Breast epithelium (tissue), 4 donors: ENCODE measurements around the gene CNTN5. TPM values are rescaled to one million over a fixed set of nuclear protein-coding genes. Genes with fewer than 3 reads are reported as not detected.
A peak's percentile ranks its signal among the peaks of the same experiment; 100 is the strongest.

Experiments
- DNase-seq, 2 donors: peaks; one replicate each; pipeline ENCODE4 v3.0.0-alpha.2; 2019; ENCODE audit warnings: low spot score in 2 of 2
- H3K27ac ChIP-seq, 2 donors: fragments of 200-600 bp; sonication (generic) in 1 of 2; one replicate each; pipeline ENCODE4 v1.5.1; 2016 to 2019; ENCODE audit warnings: mild to moderate bottlenecking in 1 of 2
- H3K27me3 ChIP-seq, 2 donors: fragments of 200-600 bp; sonication (generic) in 1 of 2; one replicate each; pipeline versions ENCODE4 v1.5.1 to v1.6.0; 2017 to 2019; ENCODE audit warnings: control low read depth in 1 of 2, mild to moderate bottlenecking in 1 of 2
- H3K36me3 ChIP-seq: fragments of 200-600 bp; one replicate; pipeline ENCODE4 v1.5.1; 2019
- H3K4me1 ChIP-seq, 2 donors: fragments of 200-600 bp; sonication (generic); one replicate each; pipeline ENCODE4 v1.5.1; 2016 to 2019; ENCODE audit warnings: control low read depth in 1 of 2
- H3K4me3 ChIP-seq, 3 donors: fragments of 200-600 bp; sonication (generic); 1 replicate in 2 of 3; 2 replicates in 1 of 3; pipeline ENCODE4 v1.5.1; 2016 to 2019; ENCODE audit warnings: mild to moderate bottlenecking in 3 of 3, moderate library complexity in 2 of 3
- H3K9me3 ChIP-seq, 2 donors: fragments of 200-600 bp; sonication (generic) in 1 of 2; one replicate each; pipeline ENCODE4 v1.5.1; 2016 to 2019; ENCODE audit warnings: control low read depth in 1 of 2
- CTCF ChIP-seq, 3 donors: fragments of 450-650 bp; IDR thresholded peaks; one replicate each; pipeline ENCODE4 v1.5.1; 2016 to 2017; ENCODE audit warnings: antibody characterized with exemption in 3 of 3, mild to moderate bottlenecking in 3 of 3, moderate library complexity in 3 of 3
- POLR2A ChIP-seq: fragments of 450-650 bp; IDR thresholded peaks from one replicate; pipeline ENCODE4 v1.6.1; 2016; ENCODE audit warnings: antibody characterized with exemption, mild to moderate bottlenecking, moderate library complexity
- POLR2AphosphoS5 ChIP-seq, 3 donors: sonication (generic); formaldehyde crosslinking; IDR thresholded peaks; one replicate each; pipeline ENCODE4 v1.6.1; 2017; ENCODE audit warnings: antibody characterized with exemption in 3 of 3
- intact Hi-C: fragments of 100-400 bp; cut with DNase I; formaldehyde crosslinking; loops from one replicate; pipeline ENCODE4 v1.15.1; 2023; ENCODE audit warnings: low total_unique reads
- total RNA-seq, 3 donors: library from RNA; depleted of rRNA; stranded (reverse); fragments of >200 nt; gene quantifications; one replicate each; pipeline ENCODE4 v1.1.0, GENCODE V29; 2016

The CNTN5 gene
- total RNA-seq, result not detected

GRCh38 chr11:99020352-99021225 lies at the start of gene CNTN5:
TSS of gene CNTN5 (plus strand) at chr11:99020949.
- Histone ChIP-seq H3K27ac (no peak within 1 kb of the TSS), H3K4me1 (no peaks in the 10 kb centered on the region), H3K4me3 (peak within 1 kb of the TSS; percentile 16 to 60 (median 39)), H3K27me3 (peaks cover 0 to 47% of the 10 kb centered on the region in 2 donors), H3K36me3 (no peaks in the 10 kb centered on the region), H3K9me3 (no peaks in the 10 kb centered on the region)
- TF ChIP-seq POLR2AphosphoS5 (IDR thresholded peaks at IDR 0.05) (no peak), CTCF (IDR thresholded peaks at IDR 0.05) (no peak), POLR2A (no peak)
- intact Hi-C loops, result no loop called here
- DNase-seq, result no peak

DNA sequence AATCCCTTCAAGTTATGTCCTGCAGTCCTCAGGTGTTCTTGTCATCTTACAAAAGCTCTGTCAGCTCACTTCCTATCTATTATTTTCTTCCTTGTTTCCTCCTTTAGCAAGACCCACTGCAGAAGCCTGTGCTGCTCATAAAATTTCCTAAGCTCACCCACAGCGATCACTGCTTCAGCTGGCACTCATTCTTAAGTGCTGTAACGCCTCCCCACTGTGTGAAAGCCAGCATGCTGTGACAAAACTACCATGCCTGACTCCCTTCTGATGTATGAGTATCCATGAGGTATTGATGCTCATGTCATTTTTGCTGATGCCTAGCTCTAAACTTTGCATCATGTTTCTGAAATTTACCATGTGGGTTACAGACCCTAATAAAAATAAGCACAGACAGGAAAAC lies 41.5 kb upstream of the CNTN5 start:
- TF ChIP-seq CTCF (IDR thresholded peaks at IDR 0.05) (no peak), POLR2AphosphoS5 (IDR thresholded peaks at IDR 0.05) (no peak), POLR2A (no peak)
- Histone ChIP-seq H3K4me3 (no peak overlapping the region), H3K4me1 (no peaks in the 10 kb centered on the region), H3K27ac (no peak overlapping the region), H3K36me3 (no peaks in the 10 kb centered on the region), H3K27me3 (no peaks in the 10 kb centered on the region), H3K9me3 (peaks cover 0 to 30% of the 10 kb centered on the region in 2 donors)
- DNase-seq, result no peak
- intact Hi-C loops, result no loop called here

DNA sequence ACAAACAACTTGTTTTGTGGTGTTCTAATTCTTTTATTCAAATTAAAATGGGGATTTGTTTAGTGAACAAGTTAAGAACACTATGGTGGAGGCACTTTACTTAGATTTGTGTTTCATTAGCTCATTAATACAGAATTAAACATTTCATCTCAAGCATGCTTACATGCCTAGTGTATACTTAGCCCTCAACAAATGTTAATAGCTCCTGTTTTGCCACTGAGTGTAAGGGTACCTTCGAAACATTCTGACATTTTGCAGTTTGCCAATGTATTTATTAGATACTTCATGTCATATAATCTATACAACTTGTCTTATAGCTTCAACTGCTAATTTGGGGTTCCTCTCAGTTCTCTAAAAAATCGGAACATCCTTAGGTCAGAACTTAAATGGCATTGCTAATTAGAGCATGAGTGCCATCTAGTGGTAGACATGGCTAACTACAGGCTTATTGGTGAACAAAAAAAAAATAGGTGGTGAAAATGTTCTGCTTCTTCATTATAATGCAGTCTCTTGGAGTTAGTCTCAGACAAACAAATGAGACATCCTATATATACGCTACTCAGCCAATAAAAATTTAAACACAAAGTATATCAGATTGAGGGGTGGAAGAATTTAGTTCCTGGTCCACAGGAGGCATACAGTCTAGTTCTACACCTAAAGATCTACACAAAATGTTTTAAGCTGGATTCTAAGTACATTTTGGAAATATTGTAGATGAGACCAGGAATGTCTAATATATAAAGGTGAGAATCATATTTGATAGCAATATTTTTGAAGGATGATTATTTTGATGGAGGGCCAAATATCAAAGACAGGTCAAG lies 4.9 kb upstream of the CNTN5 start:
- H3K4me3 ChIP-seq, result no peak overlapping the region
- DNase-seq, result no peak

DNA sequence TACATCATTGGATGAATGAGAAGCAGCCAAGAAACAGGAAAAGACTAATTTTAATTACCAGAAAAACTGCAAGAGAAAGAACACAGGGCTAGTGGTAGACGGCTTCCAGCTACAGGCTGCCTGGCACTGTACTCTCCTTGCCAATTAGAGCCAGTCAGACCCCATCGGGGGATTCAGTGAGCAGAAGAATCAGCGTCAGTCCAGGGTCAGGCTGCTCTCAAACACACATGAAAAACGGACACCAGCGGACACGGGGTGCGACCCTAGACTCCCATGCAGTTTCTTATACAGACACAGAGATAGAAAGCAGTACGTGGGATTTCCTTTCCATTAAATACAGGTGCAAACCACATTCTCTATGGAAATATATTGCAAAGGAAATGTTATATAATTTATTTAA lies 1.1 kb upstream of the CNTN5 start:
- TF ChIP-seq POLR2A, result no peak
- TF ChIP-seq POLR2AphosphoS5 (IDR thresholded peaks at IDR 0.05), result no peak
- no peak for TF ChIP-seq CTCF (IDR thresholded peaks at IDR 0.05)
- DNase-seq, result no peak
- Histone ChIP-seq H3K9me3 (no peaks in the 10 kb centered on the region), H3K4me3 (no peak overlapping the region), H3K27me3 (peaks cover 0 to 47% of the 10 kb centered on the region in 2 donors), H3K36me3 (no peaks in the 10 kb centered on the region), H3K27ac (no peak overlapping the region), H3K4me1 (no peaks in the 10 kb centered on the region)
- intact Hi-C loops, result no loop called here

More for the DNA sequence above, 4.9 kb upstream of the CNTN5 start:
- no peaks in the 10 kb centered on the region for H3K36me3 ChIP-seq
- TF ChIP-seq POLR2A (no peak), CTCF (IDR thresholded peaks at IDR 0.05) (peak; percentile 47 to 71 (median 66))
- intact Hi-C loops, result no loop called here
- no peaks in the 10 kb centered on the region for H3K9me3 ChIP-seq
- peaks cover 0 to 23% of the 10 kb centered on the region in 2 donors for H3K27me3 ChIP-seq
- H3K4me1 ChIP-seq, result no peaks in the 10 kb centered on the region
- H3K27ac ChIP-seq, result no peak overlapping the region

DNA sequence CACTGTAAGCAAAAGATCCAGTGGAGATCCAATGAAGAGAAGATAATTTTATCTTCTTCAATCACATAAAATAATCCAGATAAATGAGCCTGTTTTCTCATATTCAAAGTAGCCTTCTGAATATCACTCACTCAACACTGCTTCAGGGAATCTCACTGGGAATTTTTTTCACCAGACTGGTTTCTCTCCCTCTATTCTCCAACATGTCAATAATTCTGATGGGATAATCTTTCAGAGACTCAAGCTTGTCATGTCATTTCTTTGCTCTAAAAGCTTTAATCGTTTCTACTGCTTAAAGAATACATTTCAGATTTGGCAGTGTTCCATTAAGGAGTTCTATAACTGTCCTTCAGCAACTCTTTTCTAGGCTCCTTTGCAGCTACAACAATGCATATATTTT lies 16.3 kb downstream of the CNTN5 start:
- intact Hi-C loops, result no loop called here
- no peaks in the 10 kb centered on the region for H3K9me3 ChIP-seq
- no peaks in the 10 kb centered on the region for H3K27me3 ChIP-seq
- no peak overlapping the region for H3K27ac ChIP-seq
- DNase-seq, result no peak
- no peaks in the 10 kb centered on the region for H3K36me3 ChIP-seq
- no peaks in the 10 kb centered on the region for H3K4me1 ChIP-seq
- no peak overlapping the region for H3K4me3 ChIP-seq
- TF ChIP-seq POLR2A (no peak), POLR2AphosphoS5 (IDR thresholded peaks at IDR 0.05) (no peak), CTCF (IDR thresholded peaks at IDR 0.05) (no peak)
